Activated naive CD4-positive, alpha-beta T cell treated with anti-CD3 and anti-CD28 coated beads, Interleukin-2, amount 50 U/mL, for 72 hours (primary cell): ENCODE results near the gene OR6K6. TPM values are rescaled to one million over a fixed set of nuclear protein-coding genes. Genes with fewer than 3 reads are reported as not detected.
A peak's percentile ranks its signal among the peaks of the same experiment; 100 is the strongest.

ENCODE experiments used
- ATAC-seq, 2 donors: fragments of 150-1000 bp; cut with Tn5 transposase; 2 replicates each; pipeline ENCODE4 v1.10.0; 2021; ENCODE audit warnings: mild to moderate bottlenecking in 2 of 2, moderate library complexity in 2 of 2
- DNase-seq, 2 donors: peaks; one replicate each; pipeline ENCODE4 v3.0.0; 2021 to 2022; ENCODE audit warnings: low spot score in 2 of 2
- H3K27ac Mint-ChIP-seq, 2 donors: one replicate each; pipeline ENCODE4 v1.8.0; 2022; ENCODE audit warnings: mild to moderate bottlenecking in 2 of 2, mixed read lengths in 2 of 2
- H3K36me3 Mint-ChIP-seq, 2 donors: one replicate each; pipeline ENCODE4 v1.8.0; 2022; ENCODE audit warnings: mixed read lengths in 2 of 2
- H3K9me3 Mint-ChIP-seq, 2 donors: one replicate each; pipeline ENCODE4 v1.8.0; 2022; ENCODE audit warnings: mixed read lengths in 2 of 2
- total RNA-seq, 2 donors: library from RNA; stranded (reverse); gene quantifications; one replicate each; pipeline ENCODE4 v1.2.3, GENCODE V29; 2022

OR6K6 gene
- total RNA-seq = not detected

GRCh38 chr1:158754420-158754819, at the start of gene OR6K6:
OR6K6 (plus strand) TSS chr1:158754720; CDS start chr1:158754888, 168 bp downstream.
- Mint-ChIP-seq H3K36me3 (no peaks in the 10 kb centered on the region), H3K9me3 (no peaks in the 10 kb centered on the region), H3K27ac (no peak within 1 kb of the TSS)
- DNase-seq (no peak), ATAC-seq (no peak)

- ATAC-seq = no peak
- Mint-ChIP-seq H3K36me3 (no peaks in the 10 kb centered on the region), H3K27ac (no peak overlapping the region), H3K9me3 (no peaks in the 10 kb centered on the region)
- no peak for DNase-seq
These were observed 48.4 kb upstream of the OR6K6 start for GRCh38 chr1:158706096-158706495.

GRCh38 chr1:158711098-158711497, 43.4 kb upstream of the OR6K6 start:
- ATAC-seq = no peak
- H3K9me3 Mint-ChIP-seq = no peaks in the 10 kb centered on the region
- H3K36me3 Mint-ChIP-seq = no peaks in the 10 kb centered on the region
- DNase-seq = no peak
- H3K27ac Mint-ChIP-seq = no peak overlapping the region

- H3K27ac Mint-ChIP-seq = no peak overlapping the region
- no peaks in the 10 kb centered on the region for H3K36me3 Mint-ChIP-seq
- ATAC-seq (no peak), DNase-seq (no peak)
- no peaks in the 10 kb centered on the region for H3K9me3 Mint-ChIP-seq
These were observed 39.8 kb upstream of the OR6K6 start for GRCh38 chr1:158714754-158715153.

GRCh38 chr1:158716335-158716734, 38.2 kb upstream of the OR6K6 start:
- Mint-ChIP-seq H3K27ac (peak overlapping the region in 1 of 2 donors; percentile 69), H3K9me3 (no peaks in the 10 kb centered on the region), H3K36me3 (no peaks in the 10 kb centered on the region)
- ATAC-seq (peak in 1 of 2 donors; percentile 94), DNase-seq (no peak)

- Mint-ChIP-seq H3K27ac (no peak overlapping the region), H3K36me3 (no peaks in the 10 kb centered on the region), H3K9me3 (no peaks in the 10 kb centered on the region)
- ATAC-seq = no peak
- no peak for DNase-seq
These were observed 37.2 kb upstream of the OR6K6 start for GRCh38 chr1:158717344-158717743.

- DNase-seq = no peak
- Mint-ChIP-seq H3K36me3 (no peaks in the 10 kb centered on the region), H3K9me3 (no peaks in the 10 kb centered on the region), H3K27ac (no peak overlapping the region)
- no peak for ATAC-seq
These were observed 34.9 kb upstream of the OR6K6 start for GRCh38 chr1:158719664-158720063.

- no peak within 1 kb of the TSS for H3K27ac Mint-ChIP-seq
- no peak for DNase-seq
- ATAC-seq = no peak
- H3K9me3 Mint-ChIP-seq = no peaks in the 10 kb centered on the region
- H3K36me3 Mint-ChIP-seq = no peaks in the 10 kb centered on the region
These were observed 33.9 kb upstream of the OR6K6 start, which contains the start of gene OR6K3 for GRCh38 chr1:158720620-158721019. OR6K3 (minus strand) TSS chr1:158720720; CDS start chr1:158718115, 2,605 bp downstream.

GRCh38 chr1:158724442-158724841, 30.1 kb upstream of the OR6K6 start:
- H3K27ac Mint-ChIP-seq = no peak overlapping the region
- ATAC-seq (no peak), DNase-seq (no peak)
- H3K9me3 Mint-ChIP-seq = no peaks in the 10 kb centered on the region
- H3K36me3 Mint-ChIP-seq = no peaks in the 10 kb centered on the region

GRCh38 chr1:158728510-158729225, 25.9 kb upstream of the OR6K6 start:
- H3K36me3 Mint-ChIP-seq = no peaks in the 10 kb centered on the region
- ATAC-seq (no peak), DNase-seq (no peak)
- H3K9me3 Mint-ChIP-seq = no peaks in the 10 kb centered on the region
- no peak overlapping the region for H3K27ac Mint-ChIP-seq

- Mint-ChIP-seq H3K9me3 (no peaks in the 10 kb centered on the region), H3K36me3 (no peaks in the 10 kb centered on the region), H3K27ac (no peak overlapping the region)
- ATAC-seq (no peak), DNase-seq (no peak)
These were observed 24.1 kb upstream of the OR6K6 start for GRCh38 chr1:158730453-158730852.

GRCh38 chr1:158731707-158732106, 22.8 kb upstream of the OR6K6 start:
- ATAC-seq (no peak), DNase-seq (no peak)
- no peak overlapping the region for H3K27ac Mint-ChIP-seq
- no peaks in the 10 kb centered on the region for H3K36me3 Mint-ChIP-seq
- no peaks in the 10 kb centered on the region for H3K9me3 Mint-ChIP-seq

- Mint-ChIP-seq H3K9me3 (no peaks in the 10 kb centered on the region), H3K27ac (no peak overlapping the region)
- no peak for ATAC-seq
These were observed 22.0 kb upstream of the OR6K6 start for GRCh38 chr1:158732524-158732923.

GRCh38 chr1:158735848-158736247, 18.7 kb upstream of the OR6K6 start:
- Mint-ChIP-seq H3K27ac (no peak overlapping the region), H3K9me3 (no peaks in the 10 kb centered on the region), H3K36me3 (no peaks in the 10 kb centered on the region)
- DNase-seq (no peak), ATAC-seq (no peak)

More at GRCh38 chr1:158732524-158732923, 22.0 kb upstream of the OR6K6 start:
- no peak for DNase-seq
- H3K36me3 Mint-ChIP-seq = no peaks in the 10 kb centered on the region

GRCh38 chr1:158752155-158752712, 2.3 kb upstream of the OR6K6 start:
- ATAC-seq (no peak), DNase-seq (no peak)
- H3K36me3 Mint-ChIP-seq = no peaks in the 10 kb centered on the region
- H3K27ac Mint-ChIP-seq = no peak overlapping the region
- no peaks in the 10 kb centered on the region for H3K9me3 Mint-ChIP-seq

GRCh38 chr1:158771950-158772866, 17.7 kb downstream of the OR6K6 start, which contains the start of gene OR6N1:
OR6N1 (minus strand) TSS chr1:158772195; CDS start chr1:158766682, 5,513 bp downstream.
- Mint-ChIP-seq H3K36me3 (no peaks in the 10 kb centered on the region), H3K9me3 (no peaks in the 10 kb centered on the region), H3K27ac (no peak within 1 kb of the TSS)
- ATAC-seq (no peak), DNase-seq (no peak)

- Mint-ChIP-seq H3K9me3 (no peaks in the 10 kb centered on the region), H3K36me3 (no peaks in the 10 kb centered on the region), H3K27ac (no peak within 1 kb of the TSS)
- no peak for ATAC-seq
- DNase-seq = no peak
These were observed 26.6 kb downstream of the OR6K6 start, which contains the start of gene OR6N2 for GRCh38 chr1:158781104-158781503. OR6N2 (minus strand) TSS chr1:158781204; CDS start chr1:158777635, 3,569 bp downstream.
